Measurements from ENCODE around the gene FYB1.

Gene FYB1

GRCh38 chr5:39203951-39204350 is 15.4 kb downstream of the FYB1 start:
- no peak for DNase-seq (ENCODE audit: low spot score)

- DNase-seq (ENCODE audit: low spot score): no peak
These were observed 16.0 kb downstream of the FYB1 start for GRCh38 chr5:39203275-39203922.

GRCh38 chr5:39202597-39203274 is 16.6 kb downstream of the FYB1 start:
- DNase-seq (ENCODE audit: low spot score): no peak

GRCh38 chr5:39201781-39202596 is 17.4 kb downstream of the FYB1 start:
- DNase-seq (ENCODE audit: low spot score): no peak

- no peak for DNase-seq (ENCODE audit: low spot score)
These were observed 18.1 kb downstream of the FYB1 start for GRCh38 chr5:39201160-39201780.

GRCh38 chr5:39200081-39200480 is 19.3 kb downstream of the FYB1 start:
- no peak for DNase-seq (ENCODE audit: low spot score)

GRCh38 chr5:39199335-39199734 is 20.0 kb downstream of the FYB1 start:
- no peak for DNase-seq (ENCODE audit: low spot score)

GRCh38 chr5:39198127-39198526 is 21.2 kb downstream of the FYB1 start:
- no peak for DNase-seq (ENCODE audit: low spot score)

GRCh38 chr5:39197556-39197955 is 21.8 kb downstream of the FYB1 start:
- DNase-seq (ENCODE audit: low spot score): no peak

- DNase-seq (ENCODE audit: low spot score): no peak
These were observed 24.1 kb downstream of the FYB1 start for GRCh38 chr5:39195198-39195826.

- no peak for DNase-seq (ENCODE audit: low spot score)
These were observed 24.8 kb downstream of the FYB1 start for GRCh38 chr5:39194466-39195136.

- no peak for DNase-seq (ENCODE audit: low spot score)
These were observed 25.6 kb downstream of the FYB1 start for GRCh38 chr5:39193553-39194465.

- no peak for DNase-seq (ENCODE audit: low spot score)
These were observed 26.8 kb downstream of the FYB1 start for GRCh38 chr5:39192450-39193160.

- no peak for DNase-seq (ENCODE audit: low spot score)
These were observed 28.1 kb downstream of the FYB1 start for GRCh38 chr5:39191216-39191615.

- no peak for DNase-seq (ENCODE audit: low spot score)
These were observed 28.9 kb downstream of the FYB1 start for GRCh38 chr5:39190311-39191102.

GRCh38 chr5:39189292-39189955 is 29.9 kb downstream of the FYB1 start:
- DNase-seq (ENCODE audit: low spot score): no peak

GRCh38 chr5:39187831-39188731 is 31.3 kb downstream of the FYB1 start:
- DNase-seq (ENCODE audit: low spot score): no peak
